MCF 10A (cell line): ENCODE data around the gene EVA1B. TPM values are rescaled to one million over a fixed set of nuclear protein-coding genes. Genes with fewer than 3 reads are reported as not detected.

Experiments
- BruUV-seq: library from RNA; stranded (reverse); fragments of 400-500 nt; replicated peaks from 2 replicates; lab custom pipeline; 2021; lab: Mats Ljungman, UMichigan
- CTCF ChIA-PET: fragments of 300-600 bp; sonication (Branson Sonifier 250); formaldehyde crosslinking; extraction: SDS; loops from one replicate; lab custom pipeline; 2021; ENCODE audit warnings: antibody characterized with exemption, inconsistent platforms; lab: Yijun Ruan, JAX
- POLR2A ChIA-PET: fragments of 300-600, 350-650 bp; sonication (Branson Sonifier 250); formaldehyde crosslinking; extraction: SDS; loops from one replicate; lab custom pipeline; 2020; ENCODE audit warnings: antibody characterized with exemption, inconsistent platforms; lab: Yijun Ruan, JAX
- DNase-seq: peaks from one replicate; pipeline ENCODE4 v3.0.0-alpha.2; 2018; ENCODE audit not compliant: unreplicated experiment
- H3K27ac Mint-ChIP-seq: one replicate; pipeline ENCODE4 v1.8.0; 2022; ENCODE audit warnings: mild to moderate bottlenecking, low read depth, mixed read lengths; ENCODE audit not compliant: unreplicated experiment
- H3K27me3 Mint-ChIP-seq: one replicate; pipeline ENCODE4 v1.8.0; 2022; ENCODE audit warnings: mixed read lengths; ENCODE audit not compliant: insufficient read depth, unreplicated experiment
- H3K36me3 Mint-ChIP-seq: one replicate; pipeline ENCODE4 v1.8.0; 2022; ENCODE audit warnings: mild to moderate bottlenecking, moderate library complexity, mixed read lengths; ENCODE audit not compliant: insufficient read depth, unreplicated experiment
- H3K4me1 Mint-ChIP-seq: one replicate; pipeline ENCODE4 v1.8.0; 2022; ENCODE audit warnings: mixed read lengths; ENCODE audit not compliant: insufficient read depth, unreplicated experiment
- H3K4me3 Mint-ChIP-seq: one replicate; pipeline ENCODE4 v1.8.0; 2022; ENCODE audit warnings: mild to moderate bottlenecking, moderate library complexity, mixed read lengths; ENCODE audit not compliant: unreplicated experiment
- H3K9me3 Mint-ChIP-seq: one replicate; pipeline ENCODE4 v1.8.0; 2022; ENCODE audit warnings: mixed read lengths; ENCODE audit not compliant: unreplicated experiment
- intact Hi-C: fragments of 100-400 bp; cut with micrococcal nuclease; formaldehyde crosslinking; loops from 2 replicates; pipeline ENCODE4 v1.14.1; 2022
- total RNA-seq: library from RNA; stranded (reverse); gene quantifications from 2 replicates; pipeline ENCODE4 v1.2.3, GENCODE V29; 2022
- TF ChIP-seq, protein P1 (sequence below): fragments of 200-600 bp; IDR thresholded peaks from one replicate; pipeline ENCODE4 v1.8.0; 2022; ENCODE audit warnings: antibody characterized with exemption, mild to moderate bottlenecking; ENCODE audit not compliant: unreplicated experiment

Gene EVA1B
- total RNA-seq, 1 experiment from 2014 or later, result 4.8 TPM

DNA sequence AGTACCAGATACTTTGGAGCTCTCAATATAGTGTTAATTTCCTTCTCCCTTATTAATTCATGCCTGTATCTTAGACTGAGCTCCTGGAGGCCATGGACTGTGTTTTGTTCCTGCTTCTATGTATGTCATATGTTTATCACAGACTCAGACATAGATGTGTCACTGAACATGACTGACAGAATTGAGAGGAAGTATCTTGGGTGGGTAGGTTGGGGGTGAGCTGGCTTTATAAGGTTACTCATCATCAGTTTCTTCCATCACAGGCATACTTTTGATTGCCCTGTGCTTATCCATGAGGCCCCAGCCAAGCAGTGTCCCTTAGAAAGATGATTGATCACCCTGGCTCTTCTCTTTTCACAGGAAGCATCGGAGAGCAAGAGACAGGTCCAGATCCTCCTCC lies 22.9 kb downstream of the EVA1B start:
- ChIA-PET POLR2A (interaction anchor here (0.6 to 1.8 kb wide), 15 partner anchors 9 to 198 kb away, joined by 3 to 14 read pairs (median 4); partner anchors contain the start of genes OSCP1, THRAP3 and TRAPPC3), CTCF (interaction anchor here (0.6 to 2.8 kb wide), 24 partner anchors 9 to 1142 kb away, joined by 3 to 25 read pairs (median 5); partner anchors contain the start of genes THRAP3 and TRAPPC3)
- H3K9me3 Mint-ChIP-seq, result no peaks in the 10 kb centered on the region
- TF ChIP-seq, protein P1, sequence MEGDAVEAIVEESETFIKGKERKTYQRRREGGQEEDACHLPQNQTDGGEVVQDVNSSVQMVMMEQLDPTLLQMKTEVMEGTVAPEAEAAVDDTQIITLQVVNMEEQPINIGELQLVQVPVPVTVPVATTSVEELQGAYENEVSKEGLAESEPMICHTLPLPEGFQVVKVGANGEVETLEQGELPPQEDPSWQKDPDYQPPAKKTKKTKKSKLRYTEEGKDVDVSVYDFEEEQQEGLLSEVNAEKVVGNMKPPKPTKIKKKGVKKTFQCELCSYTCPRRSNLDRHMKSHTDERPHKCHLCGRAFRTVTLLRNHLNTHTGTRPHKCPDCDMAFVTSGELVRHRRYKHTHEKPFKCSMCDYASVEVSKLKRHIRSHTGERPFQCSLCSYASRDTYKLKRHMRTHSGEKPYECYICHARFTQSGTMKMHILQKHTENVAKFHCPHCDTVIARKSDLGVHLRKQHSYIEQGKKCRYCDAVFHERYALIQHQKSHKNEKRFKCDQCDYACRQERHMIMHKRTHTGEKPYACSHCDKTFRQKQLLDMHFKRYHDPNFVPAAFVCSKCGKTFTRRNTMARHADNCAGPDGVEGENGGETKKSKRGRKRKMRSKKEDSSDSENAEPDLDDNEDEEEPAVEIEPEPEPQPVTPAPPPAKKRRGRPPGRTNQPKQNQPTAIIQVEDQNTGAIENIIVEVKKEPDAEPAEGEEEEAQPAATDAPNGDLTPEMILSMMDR, result no peak
- H3K4me3 Mint-ChIP-seq, result no peak overlapping the region
- no TSS peak for BruUV-seq
- peak overlapping the region; percentile 67 for H3K27ac Mint-ChIP-seq
- intact Hi-C loops, result no loop called here
- no peaks in the 10 kb centered on the region for H3K27me3 Mint-ChIP-seq
- H3K36me3 Mint-ChIP-seq, result peaks cover 99% of the 10 kb centered on the region
- no peak for DNase-seq
- H3K4me1 Mint-ChIP-seq, result peaks cover 13% of the 10 kb centered on the region

DNA sequence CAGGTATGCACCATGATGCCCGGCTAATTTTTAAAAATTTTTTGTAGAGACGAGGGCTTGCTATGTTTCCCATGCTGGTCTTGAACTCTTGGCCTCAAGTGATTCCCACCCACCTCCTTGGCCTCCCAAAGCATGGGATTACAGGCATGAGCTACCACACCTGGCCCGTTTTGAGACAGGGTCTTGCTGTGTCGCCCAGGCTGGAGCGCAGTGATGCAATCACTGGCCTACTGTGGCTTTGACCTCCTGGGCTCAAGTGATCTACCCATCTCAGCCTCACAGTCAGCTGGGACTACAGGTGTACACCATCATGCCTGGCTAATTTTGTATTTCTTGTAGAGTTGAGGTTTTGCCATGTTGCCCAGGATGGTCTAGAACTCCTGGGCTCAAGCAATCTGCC lies 24.8 kb downstream of the EVA1B start:
- H3K27ac Mint-ChIP-seq, result no peak overlapping the region
- TF ChIP-seq, protein P1, result no peak
- BruUV-seq, result no TSS peak
- no peak overlapping the region for H3K4me3 Mint-ChIP-seq
- H3K27me3 Mint-ChIP-seq, result no peaks in the 10 kb centered on the region
- no peaks in the 10 kb centered on the region for H3K9me3 Mint-ChIP-seq
- no peak for DNase-seq
- intact Hi-C loops, result no loop called here
- ChIA-PET POLR2A (interaction anchor here (1.2 kb wide), 1 partner anchor 9 kb away, joined by 3 read pairs; no protein-coding TSS in a partner anchor), CTCF (interaction anchor here (0.5 to 2.8 kb wide), 9 partner anchors 9 to 1180 kb away, joined by 3 to 17 read pairs (median 6); no protein-coding TSS in a partner anchor)
- peaks cover 99% of the 10 kb centered on the region for H3K36me3 Mint-ChIP-seq
- peaks cover 13% of the 10 kb centered on the region for H3K4me1 Mint-ChIP-seq

DNA sequence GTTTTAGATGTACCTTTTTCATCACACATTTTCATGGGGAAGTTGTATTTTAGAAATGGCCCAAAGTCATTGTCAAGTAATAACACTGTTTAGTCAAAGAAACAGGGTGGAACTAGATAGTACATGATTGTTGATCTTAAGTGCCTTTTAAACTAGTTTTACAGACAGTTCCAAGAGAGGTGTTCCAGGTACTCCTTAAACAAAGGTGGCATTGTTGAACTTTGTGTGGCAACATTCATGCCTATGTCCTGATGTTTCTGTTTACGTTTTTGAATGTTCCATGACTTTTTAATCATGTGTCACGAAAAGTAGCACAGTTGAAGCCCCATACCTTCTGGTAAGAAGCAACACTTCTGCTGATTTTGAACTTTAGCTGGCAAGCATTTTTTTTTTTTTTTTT lies 26.4 kb downstream of the EVA1B start:
- ChIA-PET POLR2A (no interaction called here), CTCF (interaction anchor here (0.9 to 1.5 kb wide), 3 partner anchors 10 to 46 kb away, joined by 4 to 7 read pairs (median 7); no protein-coding TSS in a partner anchor)
- Mint-ChIP-seq H3K27ac (no peak overlapping the region), H3K27me3 (no peaks in the 10 kb centered on the region), H3K36me3 (peaks cover 99% of the 10 kb centered on the region), H3K9me3 (no peaks in the 10 kb centered on the region), H3K4me1 (peaks cover 13% of the 10 kb centered on the region), H3K4me3 (no peak overlapping the region)
- intact Hi-C loops, result no loop called here
- DNase-seq, result no peak
- no TSS peak for BruUV-seq
- TF ChIP-seq, protein P1, result no peak

DNA sequence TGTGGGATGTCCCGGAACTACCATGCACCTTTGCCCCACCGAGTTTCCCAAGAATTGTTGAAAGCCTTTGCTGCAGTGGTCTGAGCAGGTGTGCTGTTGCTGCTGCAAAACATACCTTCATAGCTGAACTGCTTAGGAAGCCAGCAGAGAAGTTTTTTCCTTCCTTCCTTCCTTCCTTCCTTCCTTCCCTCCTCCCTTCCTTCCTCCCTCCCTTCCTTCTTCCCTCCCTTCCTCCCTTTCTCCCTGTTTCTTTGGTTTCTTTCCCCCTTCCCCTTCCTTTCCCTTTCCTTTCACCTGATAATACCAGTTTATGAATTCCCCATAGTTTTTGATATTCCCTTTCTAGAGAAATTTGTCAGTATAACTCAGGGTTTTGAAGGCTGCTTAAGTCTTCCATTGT lies 28.1 kb downstream of the EVA1B start:
- POLR2A ChIA-PET, result interaction anchor here (1.1 to 1.8 kb wide), 3 partner anchors 10 to 37 kb away, joined by 3 to 6 read pairs (median 4); partner anchors contain the start of gene SH3D21
- Mint-ChIP-seq H3K36me3 (peaks cover 100% of the 10 kb centered on the region), H3K9me3 (no peaks in the 10 kb centered on the region), H3K4me3 (no peak overlapping the region), H3K27ac (peak overlapping the region; percentile 9), H3K27me3 (no peaks in the 10 kb centered on the region), H3K4me1 (peaks cover 16% of the 10 kb centered on the region)
- intact Hi-C loops, result no loop called here
- CTCF ChIA-PET, result no interaction called here
- no peak for DNase-seq
- TF ChIP-seq, protein P1, result no peak
- BruUV-seq, result no TSS peak
